Astrocyte (in vitro differentiated cells and primary cell): Measurements from ENCODE around the gene DLGAP1. TPM values are rescaled to one million over a fixed set of nuclear protein-coding genes. Genes with fewer than 3 reads are reported as not detected.

Experiments used
- DNase-seq: peaks from one replicate; pipeline ENCODE4 v3.0.0-alpha.2; 2010; ENCODE audit warnings: low read depth
- FAIRE-seq: peaks from 2 replicates; lab custom pipeline; 2011; peaks lifted over from hg19 to GRCh38; lab: Jason Lieb, UNC
- H2AFZ ChIP-seq: 2 replicates; pipeline ENCODE4 v1.6.0; 2012; ENCODE audit warnings: low read depth, low read length, inconsistent platforms
- H3K27ac ChIP-seq: 2 replicates; pipeline ENCODE4 v1.5.1; 2011; ENCODE audit warnings: low read depth, low read length, inconsistent platforms
- H3K27me3 ChIP-seq: 2 replicates; pipeline ENCODE4 v1.6.0; 2011; ENCODE audit warnings: low read length, inconsistent platforms; ENCODE audit not compliant: insufficient read depth
- H3K36me3 ChIP-seq: 2 replicates; pipeline ENCODE4 v1.5.1; 2011; ENCODE audit warnings: low read length, inconsistent platforms; ENCODE audit not compliant: insufficient read depth
- H3K4me1 ChIP-seq: 2 replicates; pipeline ENCODE4 v1.5.1; 2011; ENCODE audit warnings: low read length, inconsistent platforms; ENCODE audit not compliant: insufficient read depth
- H3K4me2 ChIP-seq: 2 replicates; pipeline ENCODE4 v1.6.0; 2012; ENCODE audit warnings: low read length, inconsistent platforms
- H3K4me3 ChIP-seq: 2 replicates; pipeline ENCODE4 v1.5.1; 2011; ENCODE audit warnings: low read depth, mild to moderate bottlenecking, low read length, inconsistent platforms; ENCODE audit not compliant: insufficient read depth
- H3K79me2 ChIP-seq: 2 replicates; pipeline ENCODE4 v1.6.0; 2012; ENCODE audit warnings: mild to moderate bottlenecking, low read length, inconsistent platforms; ENCODE audit not compliant: insufficient read depth
- H3K9ac ChIP-seq: 2 replicates; pipeline ENCODE4 v1.6.0; 2012; ENCODE audit warnings: mild to moderate bottlenecking, low read length, inconsistent platforms
- H3K9me3 ChIP-seq: 2 replicates; pipeline ENCODE4 v1.5.1; 2012; ENCODE audit warnings: low read depth, mild to moderate bottlenecking, low read length, inconsistent platforms; ENCODE audit not compliant: insufficient read depth
- H4K20me1 ChIP-seq: 2 replicates; pipeline ENCODE4 v1.6.0; 2012; ENCODE audit warnings: low read length, inconsistent platforms; ENCODE audit not compliant: insufficient read depth
- H3K27ac Mint-ChIP-seq: one replicate; pipeline ENCODE4 v1.8.0; 2021; ENCODE audit warnings: mild to moderate bottlenecking, mixed read lengths; ENCODE audit not compliant: unreplicated experiment
- H3K27me3 Mint-ChIP-seq: one replicate; pipeline ENCODE4 v1.8.0; 2021; ENCODE audit warnings: low read depth, mixed read lengths; ENCODE audit not compliant: unreplicated experiment
- H3K36me3 Mint-ChIP-seq: one replicate; pipeline ENCODE4 v1.8.0; 2021; ENCODE audit warnings: low read depth, mixed read lengths; ENCODE audit not compliant: unreplicated experiment
- H3K4me1 Mint-ChIP-seq: one replicate; pipeline ENCODE4 v1.8.0; 2021; ENCODE audit warnings: low read depth, mixed read lengths; ENCODE audit not compliant: unreplicated experiment
- H3K4me3 Mint-ChIP-seq: one replicate; pipeline ENCODE4 v1.8.0; 2021; ENCODE audit warnings: mild to moderate bottlenecking, moderate library complexity, mixed read lengths; ENCODE audit not compliant: unreplicated experiment
- H3K9me3 Mint-ChIP-seq: one replicate; pipeline ENCODE4 v1.8.0; 2021; ENCODE audit warnings: mild to moderate bottlenecking, mixed read lengths; ENCODE audit not compliant: unreplicated experiment
- EZH2 ChIP-seq: IDR thresholded peaks from 2 replicates; pipeline ENCODE4 v1.6.1; 2012; ENCODE audit warnings: mild to moderate bottlenecking, low read length, inconsistent platforms; ENCODE audit not compliant: insufficient read depth
- total RNA-seq: library from RNA; stranded (reverse); gene quantifications from 2 replicates; pipeline ENCODE4 v1.2.1, GENCODE V29; 2021
- TF ChIP-seq, protein P1 (sequence below): IDR thresholded peaks from 2 replicates; pipeline ENCODE4 v1.5.1; 2011; ENCODE audit warnings: low read depth, mild to moderate bottlenecking, inconsistent platforms, low read length, moderate library complexity; ENCODE audit not compliant: insufficient read depth

DLGAP1 gene
- total RNA-seq, 1 donor from 2014 or later = 2.3 TPM

- Histone ChIP-seq H3K4me3 (no peak overlapping the region), H3K79me2 (no peaks in the 10 kb centered on the region), H3K9ac (no peak overlapping the region), H3K9me3 (no peaks in the 10 kb centered on the region), H3K27ac (no peak overlapping the region), H3K27me3 (no peaks in the 10 kb centered on the region), H3K36me3 (no peaks in the 10 kb centered on the region), H4K20me1 (no peaks in the 10 kb centered on the region), H2AFZ (no peak overlapping the region), H3K4me2 (no peak overlapping the region), H3K4me1 (no peaks in the 10 kb centered on the region)
- Mint-ChIP-seq H3K27me3 (no peaks in the 10 kb centered on the region), H3K27ac (no peak overlapping the region), H3K36me3 (no peaks in the 10 kb centered on the region), H3K9me3 (no peaks in the 10 kb centered on the region), H3K4me1 (no peaks in the 10 kb centered on the region), H3K4me3 (no peak overlapping the region)
- DNase-seq (no peak), FAIRE-seq (no peak)
- TF ChIP-seq EZH2 = no peak
- TF ChIP-seq, protein P1, sequence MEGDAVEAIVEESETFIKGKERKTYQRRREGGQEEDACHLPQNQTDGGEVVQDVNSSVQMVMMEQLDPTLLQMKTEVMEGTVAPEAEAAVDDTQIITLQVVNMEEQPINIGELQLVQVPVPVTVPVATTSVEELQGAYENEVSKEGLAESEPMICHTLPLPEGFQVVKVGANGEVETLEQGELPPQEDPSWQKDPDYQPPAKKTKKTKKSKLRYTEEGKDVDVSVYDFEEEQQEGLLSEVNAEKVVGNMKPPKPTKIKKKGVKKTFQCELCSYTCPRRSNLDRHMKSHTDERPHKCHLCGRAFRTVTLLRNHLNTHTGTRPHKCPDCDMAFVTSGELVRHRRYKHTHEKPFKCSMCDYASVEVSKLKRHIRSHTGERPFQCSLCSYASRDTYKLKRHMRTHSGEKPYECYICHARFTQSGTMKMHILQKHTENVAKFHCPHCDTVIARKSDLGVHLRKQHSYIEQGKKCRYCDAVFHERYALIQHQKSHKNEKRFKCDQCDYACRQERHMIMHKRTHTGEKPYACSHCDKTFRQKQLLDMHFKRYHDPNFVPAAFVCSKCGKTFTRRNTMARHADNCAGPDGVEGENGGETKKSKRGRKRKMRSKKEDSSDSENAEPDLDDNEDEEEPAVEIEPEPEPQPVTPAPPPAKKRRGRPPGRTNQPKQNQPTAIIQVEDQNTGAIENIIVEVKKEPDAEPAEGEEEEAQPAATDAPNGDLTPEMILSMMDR = no peak
Measured at GRCh38 chr18:3848316-3848715, 606.8 kb downstream of the DLGAP1 start.

GRCh38 chr18:3845161-3845560 lies 609.9 kb downstream of the DLGAP1 start:
- Histone ChIP-seq H3K79me2 (no peaks in the 10 kb centered on the region), H3K4me3 (no peak overlapping the region), H3K9me3 (no peaks in the 10 kb centered on the region), H3K36me3 (no peaks in the 10 kb centered on the region), H3K9ac (no peak overlapping the region), H3K27me3 (no peaks in the 10 kb centered on the region), H2AFZ (no peak overlapping the region), H3K4me1 (no peaks in the 10 kb centered on the region), H3K4me2 (no peak overlapping the region), H4K20me1 (no peaks in the 10 kb centered on the region), H3K27ac (no peak overlapping the region)
- Mint-ChIP-seq H3K27ac (no peak overlapping the region), H3K27me3 (no peaks in the 10 kb centered on the region), H3K36me3 (no peaks in the 10 kb centered on the region), H3K4me3 (no peak overlapping the region), H3K4me1 (no peaks in the 10 kb centered on the region), H3K9me3 (no peaks in the 10 kb centered on the region)
- FAIRE-seq (no peak), DNase-seq (no peak)
- TF ChIP-seq, protein P1 = no peak
- no peak for TF ChIP-seq EZH2

- H3K36me3 ChIP-seq = no peaks in the 10 kb centered on the region
- no peak overlapping the region for H3K4me3 ChIP-seq
- no peak overlapping the region for H2AFZ ChIP-seq
- no peak overlapping the region for H3K9ac ChIP-seq
- Mint-ChIP-seq H3K4me1 (no peaks in the 10 kb centered on the region), H3K9me3 (no peaks in the 10 kb centered on the region), H3K36me3 (no peaks in the 10 kb centered on the region), H3K27me3 (no peaks in the 10 kb centered on the region), H3K27ac (no peak overlapping the region), H3K4me3 (no peak overlapping the region)
- no peaks in the 10 kb centered on the region for H3K79me2 ChIP-seq
- FAIRE-seq (no peak), DNase-seq (no peak)
- no peak overlapping the region for H3K27ac ChIP-seq
- no peaks in the 10 kb centered on the region for H4K20me1 ChIP-seq
- no peaks in the 10 kb centered on the region for H3K27me3 ChIP-seq
- H3K9me3 ChIP-seq = no peaks in the 10 kb centered on the region
- TF ChIP-seq, protein P1 = no peak
- no peak for TF ChIP-seq EZH2
- H3K4me2 ChIP-seq = no peak overlapping the region
- H3K4me1 ChIP-seq = no peaks in the 10 kb centered on the region
Measured at GRCh38 chr18:3842844-3843243, 612.3 kb downstream of the DLGAP1 start.
